ENCODE data around the gene UMODL1.

DNA sequence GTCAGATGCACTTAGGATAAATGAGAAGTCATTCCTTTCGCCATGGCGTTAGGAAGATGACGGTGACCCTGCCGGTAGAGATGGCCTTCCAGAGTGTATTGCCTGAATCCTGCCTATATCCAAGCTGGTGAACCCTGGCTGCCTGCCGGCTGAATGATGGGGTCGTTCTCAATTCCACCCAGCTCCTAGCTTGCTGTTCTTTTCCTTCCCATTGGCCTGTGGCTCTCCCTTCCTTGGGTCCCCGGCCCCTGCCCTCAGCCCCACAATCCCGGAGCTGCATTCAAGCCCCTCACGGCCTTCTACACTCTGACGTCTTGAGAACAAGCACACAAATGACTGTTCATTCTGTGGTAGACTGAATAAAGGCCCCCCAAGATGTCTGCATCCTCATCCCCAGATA is 32.7 kb upstream of the UMODL1 start:
- TF ChIP-seq, protein P1, sequence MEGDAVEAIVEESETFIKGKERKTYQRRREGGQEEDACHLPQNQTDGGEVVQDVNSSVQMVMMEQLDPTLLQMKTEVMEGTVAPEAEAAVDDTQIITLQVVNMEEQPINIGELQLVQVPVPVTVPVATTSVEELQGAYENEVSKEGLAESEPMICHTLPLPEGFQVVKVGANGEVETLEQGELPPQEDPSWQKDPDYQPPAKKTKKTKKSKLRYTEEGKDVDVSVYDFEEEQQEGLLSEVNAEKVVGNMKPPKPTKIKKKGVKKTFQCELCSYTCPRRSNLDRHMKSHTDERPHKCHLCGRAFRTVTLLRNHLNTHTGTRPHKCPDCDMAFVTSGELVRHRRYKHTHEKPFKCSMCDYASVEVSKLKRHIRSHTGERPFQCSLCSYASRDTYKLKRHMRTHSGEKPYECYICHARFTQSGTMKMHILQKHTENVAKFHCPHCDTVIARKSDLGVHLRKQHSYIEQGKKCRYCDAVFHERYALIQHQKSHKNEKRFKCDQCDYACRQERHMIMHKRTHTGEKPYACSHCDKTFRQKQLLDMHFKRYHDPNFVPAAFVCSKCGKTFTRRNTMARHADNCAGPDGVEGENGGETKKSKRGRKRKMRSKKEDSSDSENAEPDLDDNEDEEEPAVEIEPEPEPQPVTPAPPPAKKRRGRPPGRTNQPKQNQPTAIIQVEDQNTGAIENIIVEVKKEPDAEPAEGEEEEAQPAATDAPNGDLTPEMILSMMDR (IDR thresholded peaks at IDR 0.05), result no peak
- no peak for TF ChIP-seq POLR2A (IDR thresholded peaks at IDR 0.05)
- TF ChIP-seq POLR2AphosphoS5 (IDR thresholded peaks at IDR 0.05), result no peak

Measured in stomach (tissue), 4 donors.